Mammary epithelial cell (primary cell): ENCODE data around the gene CCDC92B.

Source experiments
- EZH2 ChIP-seq: IDR thresholded peaks from 2 replicates; pipeline ENCODE4 v1.6.1; 2012; ENCODE audit warnings: low read length, inconsistent platforms, borderline replicate concordance
- TF ChIP-seq, protein P1 (sequence below), 2 donors: IDR thresholded peaks in 1 of 2; conservative IDR thresholded peaks in 1 of 2; 2 replicates each; pipeline ENCODE4 v1.5.1; 2011 to 2012; ENCODE audit warnings: inconsistent platforms in 2 of 2, low read length in 2 of 2, mild to moderate bottlenecking in 2 of 2, control low read depth in 1 of 2, low read depth in 1 of 2; ENCODE audit not compliant: insufficient read depth in 1 of 2; ENCODE audit errors: extremely low read depth in 1 of 2

DNA sequence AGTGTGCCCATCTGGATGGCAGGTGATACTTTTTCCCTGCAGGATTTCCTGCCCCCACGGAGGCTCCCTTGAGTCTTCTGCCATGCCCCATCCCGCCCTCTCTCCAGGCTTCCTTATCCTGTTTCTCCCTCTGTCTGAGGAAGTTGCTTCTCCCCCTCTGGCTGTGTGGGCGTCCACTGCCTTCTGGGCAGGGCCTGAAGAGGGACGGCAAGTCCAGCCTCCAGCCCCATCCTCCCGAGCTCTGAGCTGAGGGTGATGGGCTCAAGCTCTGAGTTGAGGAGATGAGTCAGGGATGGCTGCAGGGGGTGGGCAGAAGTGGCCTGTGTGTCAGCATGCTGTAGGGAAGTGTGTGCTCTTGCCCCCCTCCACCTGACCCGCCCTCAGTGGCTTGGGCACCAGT is 32.6 kb upstream of the CCDC92B start:
- TF ChIP-seq, protein P1, sequence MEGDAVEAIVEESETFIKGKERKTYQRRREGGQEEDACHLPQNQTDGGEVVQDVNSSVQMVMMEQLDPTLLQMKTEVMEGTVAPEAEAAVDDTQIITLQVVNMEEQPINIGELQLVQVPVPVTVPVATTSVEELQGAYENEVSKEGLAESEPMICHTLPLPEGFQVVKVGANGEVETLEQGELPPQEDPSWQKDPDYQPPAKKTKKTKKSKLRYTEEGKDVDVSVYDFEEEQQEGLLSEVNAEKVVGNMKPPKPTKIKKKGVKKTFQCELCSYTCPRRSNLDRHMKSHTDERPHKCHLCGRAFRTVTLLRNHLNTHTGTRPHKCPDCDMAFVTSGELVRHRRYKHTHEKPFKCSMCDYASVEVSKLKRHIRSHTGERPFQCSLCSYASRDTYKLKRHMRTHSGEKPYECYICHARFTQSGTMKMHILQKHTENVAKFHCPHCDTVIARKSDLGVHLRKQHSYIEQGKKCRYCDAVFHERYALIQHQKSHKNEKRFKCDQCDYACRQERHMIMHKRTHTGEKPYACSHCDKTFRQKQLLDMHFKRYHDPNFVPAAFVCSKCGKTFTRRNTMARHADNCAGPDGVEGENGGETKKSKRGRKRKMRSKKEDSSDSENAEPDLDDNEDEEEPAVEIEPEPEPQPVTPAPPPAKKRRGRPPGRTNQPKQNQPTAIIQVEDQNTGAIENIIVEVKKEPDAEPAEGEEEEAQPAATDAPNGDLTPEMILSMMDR (conservative IDR thresholded peaks at IDR 0.05 in 1 of 2, IDR thresholded peaks at IDR 0.05 in 1 of 2; ENCODE audit: extremely low read depth in 1 of 2, insufficient read depth in 1 of 2, low read depth in 1 of 2, low read length in 2 of 2) = no peak
- no peak for TF ChIP-seq EZH2
